ENCODE results near the gene TKFC.

The TKFC gene

DNA sequence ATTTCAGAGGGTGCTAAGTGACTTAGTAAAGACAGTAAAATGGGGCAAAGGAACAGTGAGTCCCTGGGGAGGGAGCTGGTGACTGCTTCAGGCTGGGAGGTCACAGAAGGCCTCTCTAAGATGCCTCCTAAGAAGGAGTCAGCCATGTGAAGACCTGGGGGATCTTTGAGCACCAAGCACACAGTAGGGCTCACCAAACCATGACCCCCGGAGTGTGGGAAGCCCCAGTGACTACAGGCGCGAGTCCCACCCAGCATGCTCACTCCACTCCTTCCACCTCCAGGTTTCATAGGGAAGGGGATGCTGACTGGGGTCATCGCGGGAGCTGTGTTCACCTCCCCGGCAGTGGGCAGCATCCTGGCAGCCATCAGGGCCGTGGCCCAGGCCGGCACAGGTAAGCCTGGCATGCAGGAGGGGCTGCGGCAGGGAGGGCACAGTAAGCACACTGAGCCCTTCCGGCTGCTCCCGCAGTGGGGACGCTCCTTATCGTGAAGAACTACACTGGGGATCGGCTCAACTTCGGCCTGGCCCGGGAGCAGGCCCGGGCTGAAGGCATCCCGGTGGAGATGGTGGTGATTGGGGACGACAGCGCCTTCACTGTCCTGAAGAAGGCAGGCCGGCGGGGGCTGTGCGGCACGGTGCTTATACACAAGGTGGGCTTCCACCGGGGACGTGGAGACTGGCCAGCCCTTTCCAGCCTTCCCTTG is 5.9 kb downstream of the TKFC start:
- TF ChIP-seq, protein P1, sequence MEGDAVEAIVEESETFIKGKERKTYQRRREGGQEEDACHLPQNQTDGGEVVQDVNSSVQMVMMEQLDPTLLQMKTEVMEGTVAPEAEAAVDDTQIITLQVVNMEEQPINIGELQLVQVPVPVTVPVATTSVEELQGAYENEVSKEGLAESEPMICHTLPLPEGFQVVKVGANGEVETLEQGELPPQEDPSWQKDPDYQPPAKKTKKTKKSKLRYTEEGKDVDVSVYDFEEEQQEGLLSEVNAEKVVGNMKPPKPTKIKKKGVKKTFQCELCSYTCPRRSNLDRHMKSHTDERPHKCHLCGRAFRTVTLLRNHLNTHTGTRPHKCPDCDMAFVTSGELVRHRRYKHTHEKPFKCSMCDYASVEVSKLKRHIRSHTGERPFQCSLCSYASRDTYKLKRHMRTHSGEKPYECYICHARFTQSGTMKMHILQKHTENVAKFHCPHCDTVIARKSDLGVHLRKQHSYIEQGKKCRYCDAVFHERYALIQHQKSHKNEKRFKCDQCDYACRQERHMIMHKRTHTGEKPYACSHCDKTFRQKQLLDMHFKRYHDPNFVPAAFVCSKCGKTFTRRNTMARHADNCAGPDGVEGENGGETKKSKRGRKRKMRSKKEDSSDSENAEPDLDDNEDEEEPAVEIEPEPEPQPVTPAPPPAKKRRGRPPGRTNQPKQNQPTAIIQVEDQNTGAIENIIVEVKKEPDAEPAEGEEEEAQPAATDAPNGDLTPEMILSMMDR (IDR thresholded peaks at IDR 0.05; ENCODE audit: borderline replicate concordance, insufficient read depth, low read depth, low read length) = no peak
- H3K4me3 ChIP-seq (ENCODE audit: low read depth, low read length) = no peak overlapping the region

DNA sequence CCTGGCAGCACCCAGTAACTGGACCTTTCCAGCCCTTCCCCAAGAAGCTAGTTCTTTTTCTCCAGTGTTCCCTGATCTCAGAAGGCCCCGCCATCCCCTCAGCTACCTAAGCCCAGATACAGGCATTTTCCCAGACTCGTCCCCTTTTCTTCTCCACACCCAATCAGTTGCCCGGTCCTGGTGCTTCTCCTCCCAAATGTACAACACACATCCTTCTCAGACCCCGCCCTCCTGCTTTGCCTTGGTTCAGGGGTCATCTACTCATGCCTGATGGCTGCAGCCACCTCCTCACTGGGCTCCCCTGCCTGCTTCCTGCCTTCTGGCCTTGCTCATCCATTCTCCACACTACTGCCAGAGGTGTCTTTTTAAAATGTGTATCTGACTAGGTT is 6.5 kb downstream of the TKFC start:
- H3K4me3 ChIP-seq (ENCODE audit: low read depth, low read length) = no peak overlapping the region
- TF ChIP-seq, protein P1 (IDR thresholded peaks at IDR 0.05; ENCODE audit: borderline replicate concordance, insufficient read depth, low read depth, low read length) = no peak

DNA sequence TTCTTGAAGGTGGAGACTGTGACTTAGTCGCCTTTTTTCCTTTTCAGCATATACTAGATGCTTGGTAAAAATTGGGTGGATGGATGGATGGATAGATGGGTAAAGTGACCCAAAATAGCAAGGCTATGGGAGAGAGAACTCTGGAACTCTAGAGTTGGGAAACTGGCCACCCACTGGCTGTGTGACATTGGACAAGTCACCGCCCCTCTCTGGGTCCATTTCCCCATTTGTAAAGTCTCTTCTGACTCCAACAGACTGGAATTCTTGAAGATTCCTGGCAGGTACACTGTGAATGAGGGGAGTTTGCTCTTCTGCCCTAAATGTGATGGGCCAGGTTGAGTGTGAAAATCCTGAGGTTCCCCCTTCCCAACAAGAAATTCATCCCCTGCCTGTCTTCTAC is 8.0 kb downstream of the TKFC start:
- TF ChIP-seq, protein P1 (IDR thresholded peaks at IDR 0.05; ENCODE audit: borderline replicate concordance, insufficient read depth, low read depth, low read length) = no peak
- H3K4me3 ChIP-seq (ENCODE audit: low read depth, low read length) = no peak overlapping the region

DNA sequence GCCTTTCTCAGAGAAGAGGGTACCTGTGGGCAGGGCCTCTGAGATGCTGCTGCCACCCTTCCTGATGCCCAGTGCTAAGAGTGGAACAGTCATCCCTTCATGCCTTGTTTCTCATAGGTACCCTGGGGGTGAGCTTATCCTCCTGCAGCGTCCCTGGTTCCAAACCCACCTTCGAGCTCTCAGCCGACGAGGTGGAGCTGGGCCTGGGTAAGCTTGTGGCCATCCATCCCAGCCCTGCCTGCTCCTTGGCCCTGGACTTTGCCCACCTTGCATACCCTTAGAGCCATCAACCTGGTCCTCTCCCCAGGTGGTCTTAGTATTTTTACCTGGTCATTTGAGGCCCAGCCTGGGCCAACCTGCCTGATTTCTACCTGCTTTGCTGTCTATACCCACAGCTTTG is 8.7 kb downstream of the TKFC start:
- TF ChIP-seq, protein P1 (IDR thresholded peaks at IDR 0.05; ENCODE audit: borderline replicate concordance, insufficient read depth, low read depth, low read length) = no peak
- no peak overlapping the region for H3K4me3 ChIP-seq (ENCODE audit: low read depth, low read length)

DNA sequence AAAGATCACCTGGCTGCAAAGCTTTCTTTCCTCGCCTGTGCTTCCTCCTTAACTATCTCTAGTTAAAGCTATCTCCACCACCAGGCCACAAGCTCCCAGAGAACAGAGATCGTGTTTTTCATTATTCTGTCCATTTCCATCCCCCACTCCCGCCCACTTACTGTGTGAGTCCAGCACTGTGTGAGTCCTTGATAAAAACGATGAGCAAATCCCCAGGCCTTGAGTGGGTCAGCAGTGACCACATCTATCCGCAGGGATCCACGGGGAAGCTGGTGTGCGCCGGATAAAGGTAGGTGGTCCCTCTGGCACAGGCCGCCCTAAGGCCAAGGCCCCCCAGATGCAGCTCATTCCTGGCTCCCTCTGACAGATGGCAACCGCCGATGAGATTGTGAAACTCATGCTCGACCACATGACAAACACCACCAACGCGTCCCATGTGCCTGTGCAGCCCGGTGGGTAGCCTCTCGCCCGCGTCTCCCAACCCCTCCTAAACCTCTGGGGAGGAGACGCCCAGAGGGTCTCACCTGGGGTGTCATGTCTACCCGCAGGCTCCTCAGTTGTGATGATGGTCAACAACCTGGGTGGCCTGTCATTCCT is 9.3 kb downstream of the TKFC start:
- TF ChIP-seq, protein P1 (IDR thresholded peaks at IDR 0.05; ENCODE audit: borderline replicate concordance, insufficient read depth, low read depth, low read length) = no peak
- no peak overlapping the region for H3K4me3 ChIP-seq (ENCODE audit: low read depth, low read length)

DNA sequence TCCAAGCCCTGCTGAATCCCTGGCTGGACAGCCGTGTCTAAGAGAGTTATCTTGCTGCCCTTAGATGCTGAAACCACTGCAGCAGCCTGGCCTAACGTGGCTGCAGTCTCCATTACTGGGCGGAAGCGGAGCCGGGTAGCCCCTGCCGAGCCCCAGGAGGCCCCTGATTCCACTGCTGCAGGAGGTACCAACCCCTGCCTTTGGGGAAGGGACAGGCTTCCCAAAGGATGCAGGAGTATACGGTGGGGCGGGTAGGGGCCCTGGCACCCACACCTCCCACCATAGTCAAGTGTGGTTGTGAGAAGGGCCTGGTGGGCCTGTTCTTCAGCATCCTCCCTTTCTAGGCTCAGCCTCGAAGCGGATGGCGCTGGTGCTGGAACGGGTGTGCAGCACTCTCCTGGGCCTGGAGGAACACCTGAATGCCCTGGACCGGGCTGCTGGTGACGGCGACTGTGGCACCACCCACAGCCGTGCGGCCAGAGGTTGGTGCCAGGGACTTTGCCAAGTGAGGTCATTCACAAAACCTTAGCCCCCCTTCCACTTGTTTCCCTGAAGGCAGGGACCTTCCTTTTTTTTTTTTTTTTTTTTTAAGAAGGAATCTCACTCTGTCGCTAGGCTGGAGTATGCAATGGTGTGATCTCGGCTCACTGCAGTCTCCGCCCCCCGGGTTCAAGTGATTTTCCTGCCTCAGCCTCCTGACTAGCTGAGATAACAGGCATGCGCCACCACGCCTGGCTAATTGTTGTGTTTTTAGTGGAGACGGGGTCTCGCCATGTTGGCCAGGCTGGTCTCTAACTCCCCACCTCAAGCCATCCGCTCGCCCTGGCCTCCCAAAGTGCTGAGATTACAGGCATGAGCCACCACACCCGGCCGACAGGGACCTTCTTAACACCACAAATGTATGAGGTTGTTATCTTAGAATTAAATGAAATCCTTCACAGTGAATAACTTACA is 11.0 kb downstream of the TKFC start:
- TF ChIP-seq, protein P1 (IDR thresholded peaks at IDR 0.05; ENCODE audit: borderline replicate concordance, insufficient read depth, low read depth, low read length) = no peak

More for the DNA sequence above, 11.0 kb downstream of the TKFC start:
- H3K4me3 ChIP-seq (ENCODE audit: low read depth, low read length) = no peak overlapping the region
